Trophoblast cell (in vitro differentiated cells and primary cell): ENCODE data around the gene HJV.

Experiments
- DNase-seq, 2 donors: peaks; one replicate each; pipeline ENCODE4 v3.0.0-alpha.2; 2016
- H2AFZ ChIP-seq: 2 replicates; pipeline ENCODE4 v1.6.1; 2013; ENCODE audit warnings: low read length, moderate library complexity, mild to moderate bottlenecking; ENCODE audit not compliant: insufficient read depth, poor library complexity
- H2AK5ac ChIP-seq: 2 replicates; pipeline ENCODE4 v1.6.1; 2013; ENCODE audit warnings: mild to moderate bottlenecking, low read length
- H2BK120ac ChIP-seq: 2 replicates; pipeline ENCODE4 v1.6.1; 2013; ENCODE audit warnings: low read length, mild to moderate bottlenecking, moderate library complexity; ENCODE audit not compliant: insufficient read depth, poor library complexity
- H2BK12ac ChIP-seq: 2 replicates; pipeline ENCODE4 v1.6.1; 2013; ENCODE audit warnings: mild to moderate bottlenecking, low read length, moderate library complexity
- H2BK5ac ChIP-seq: 2 replicates; pipeline ENCODE4 v1.6.1; 2013; ENCODE audit warnings: low read length, low read depth, moderate library complexity, mild to moderate bottlenecking; ENCODE audit not compliant: poor library complexity
- H3K14ac ChIP-seq: 2 replicates; pipeline ENCODE4 v1.6.1; 2013; ENCODE audit warnings: mild to moderate bottlenecking, low read length
- H3K18ac ChIP-seq: 2 replicates; pipeline ENCODE4 v1.6.1; 2013; ENCODE audit warnings: mild to moderate bottlenecking, low read length
- H3K23ac ChIP-seq: 2 replicates; pipeline ENCODE4 v1.6.1; 2013; ENCODE audit warnings: low read length
- H3K27ac ChIP-seq: 2 replicates; pipeline ENCODE4 v1.5.1; 2013; ENCODE audit warnings: low read depth, mild to moderate bottlenecking, inconsistent platforms, low read length, moderate library complexity
- H3K27me3 ChIP-seq: 2 replicates; pipeline ENCODE4 v1.6.1; 2013; ENCODE audit warnings: inconsistent platforms, mild to moderate bottlenecking, low read length, moderate library complexity; ENCODE audit not compliant: insufficient read depth
- H3K36me3 ChIP-seq, 2 experiments: 1 replicate in 1 of 2; 2 replicates in 1 of 2; pipeline ENCODE4 v1.6.1; 2013; ENCODE audit warnings: low read length in 2 of 2, mild to moderate bottlenecking in 2 of 2, moderate library complexity in 1 of 2; ENCODE audit not compliant: insufficient read depth in 2 of 2, control insufficient read depth in 1 of 2
- H3K4ac ChIP-seq: 2 replicates; pipeline ENCODE4 v1.6.1; 2013; ENCODE audit warnings: low read depth, mild to moderate bottlenecking, low read length, moderate library complexity
- H3K4me1 ChIP-seq, 2 experiments: 1 replicate in 1 of 2; 2 replicates in 1 of 2; pipeline ENCODE4 v1.6.1; 2013; ENCODE audit warnings: low read length in 2 of 2, mild to moderate bottlenecking in 2 of 2, moderate library complexity in 1 of 2; ENCODE audit not compliant: insufficient read depth in 2 of 2, control insufficient read depth in 1 of 2
- H3K4me2 ChIP-seq: 2 replicates; pipeline ENCODE4 v1.6.1; 2013; ENCODE audit warnings: inconsistent platforms, mild to moderate bottlenecking, low read length, moderate library complexity
- H3K4me3 ChIP-seq: 2 replicates; pipeline ENCODE4 v1.5.1; 2013; ENCODE audit warnings: mild to moderate bottlenecking, low read depth, low read length, inconsistent platforms
- H3K79me1 ChIP-seq: one replicate; pipeline ENCODE4 v1.6.1; 2013; ENCODE audit warnings: low read length
- H3K79me2 ChIP-seq: 2 replicates; pipeline ENCODE4 v1.6.1; 2013; ENCODE audit warnings: low read length, mild to moderate bottlenecking; ENCODE audit not compliant: control insufficient read depth, insufficient read depth, poor library complexity
- H3K9ac ChIP-seq: 2 replicates; pipeline ENCODE4 v1.6.1; 2013; ENCODE audit warnings: mild to moderate bottlenecking, low read length
- H3K9me3 ChIP-seq: 2 replicates; pipeline ENCODE4 v1.6.1; 2013; ENCODE audit warnings: low read depth, mild to moderate bottlenecking, control low read depth, inconsistent platforms, low read length; ENCODE audit not compliant: insufficient read depth
- H4K12ac ChIP-seq: 2 replicates; pipeline ENCODE4 v1.6.1; 2013; ENCODE audit warnings: low read depth, mild to moderate bottlenecking, low read length, moderate library complexity
- H4K8ac ChIP-seq: 2 replicates; pipeline ENCODE4 v1.6.1; 2013; ENCODE audit warnings: low read depth, mild to moderate bottlenecking, low read length, moderate library complexity
- H4K91ac ChIP-seq: one replicate; pipeline ENCODE4 v1.6.1; 2013; ENCODE audit warnings: low read depth, mild to moderate bottlenecking, low read length, moderate library complexity
- WGBS: extraction: QIAGEN DNeasy Blood & Tissue Kit; methylation state at CpG from one replicate; pipeline ENCODE4 v1.1.7; 2013; ENCODE audit warnings: missing lambda C conversion rate; ENCODE audit not compliant: insufficient read length, insufficient coverage; ENCODE audit errors: extremely low coverage; 5-methylcytosine and 5-hydroxymethylcytosine counted together

Gene HJV

GRCh38 chr1:145992958-145993617 lies 28.4 kb downstream of the HJV start:
- Histone ChIP-seq H3K4me3 (no peak overlapping the region), H4K8ac (no peak overlapping the region), H3K79me2 (no peaks in the 10 kb centered on the region), H3K4ac (no peak overlapping the region), H3K18ac (no peak overlapping the region), H3K27ac (no peak overlapping the region), H2AK5ac (no peak overlapping the region), H3K14ac (no peak overlapping the region), H2BK5ac (no peak overlapping the region), H3K79me1 (peaks cover 6% of the 10 kb centered on the region), H3K27me3 (no peaks in the 10 kb centered on the region), H3K9ac (no peak overlapping the region), H3K4me2 (no peak overlapping the region), H3K23ac (no peak overlapping the region), H4K12ac (no peak overlapping the region), H3K9me3 (no peaks in the 10 kb centered on the region), H2AFZ (no peak overlapping the region), H3K36me3 (peaks cover 6 to 8% of the 10 kb centered on the region in 2 experiments), H2BK120ac (no peak overlapping the region), H2BK12ac (no peak overlapping the region), H3K4me1 (peaks cover 9 to 21% of the 10 kb centered on the region in 2 experiments), H4K91ac (no peak overlapping the region)
- no CpG with 5 or more reads among the region's 5 CpGs for WGBS
- no peak for DNase-seq

DNA sequence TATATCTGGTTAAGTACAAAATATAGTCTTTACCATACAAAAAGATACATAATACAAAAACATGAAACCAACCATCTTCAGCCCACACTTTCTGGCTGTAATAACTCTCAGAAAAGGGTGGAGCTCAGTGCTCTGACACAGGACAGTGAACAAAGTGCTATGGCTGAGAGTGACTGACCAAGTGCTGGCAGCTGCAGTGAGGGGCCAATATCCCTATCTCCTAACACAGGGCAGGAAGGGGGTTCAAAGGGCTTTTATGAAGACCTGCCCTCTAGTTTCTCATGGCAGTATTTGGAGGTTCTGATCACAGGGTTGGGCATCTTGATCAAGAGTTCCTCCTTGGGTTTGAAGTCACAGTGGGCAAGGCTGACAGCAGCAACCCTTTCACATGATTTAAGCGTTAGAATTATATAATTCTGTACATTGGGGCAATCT lies 29.0 kb downstream of the HJV start:
- Histone ChIP-seq H3K4ac (no peak overlapping the region), H2BK120ac (peak overlapping the region; percentile 36), H2AFZ (no peak overlapping the region), H3K14ac (no peak overlapping the region), H3K79me1 (peaks cover 6% of the 10 kb centered on the region), H3K9me3 (no peaks in the 10 kb centered on the region), H3K27me3 (no peaks in the 10 kb centered on the region), H4K91ac (no peak overlapping the region), H4K8ac (no peak overlapping the region), H3K79me2 (no peaks in the 10 kb centered on the region), H3K18ac (no peak overlapping the region), H3K4me2 (no peak overlapping the region), H3K36me3 (peaks cover 6 to 8% of the 10 kb centered on the region in 2 experiments), H3K4me1 (peaks cover 9 to 21% of the 10 kb centered on the region in 2 experiments), H3K27ac (no peak overlapping the region), H3K4me3 (no peak overlapping the region), H3K9ac (no peak overlapping the region), H2AK5ac (no peak overlapping the region), H3K23ac (no peak overlapping the region), H2BK12ac (no peak overlapping the region), H4K12ac (no peak overlapping the region), H2BK5ac (no peak overlapping the region)
- no CpG with 5 or more reads among the region's 1 CpG for WGBS
- DNase-seq = no peak

DNA sequence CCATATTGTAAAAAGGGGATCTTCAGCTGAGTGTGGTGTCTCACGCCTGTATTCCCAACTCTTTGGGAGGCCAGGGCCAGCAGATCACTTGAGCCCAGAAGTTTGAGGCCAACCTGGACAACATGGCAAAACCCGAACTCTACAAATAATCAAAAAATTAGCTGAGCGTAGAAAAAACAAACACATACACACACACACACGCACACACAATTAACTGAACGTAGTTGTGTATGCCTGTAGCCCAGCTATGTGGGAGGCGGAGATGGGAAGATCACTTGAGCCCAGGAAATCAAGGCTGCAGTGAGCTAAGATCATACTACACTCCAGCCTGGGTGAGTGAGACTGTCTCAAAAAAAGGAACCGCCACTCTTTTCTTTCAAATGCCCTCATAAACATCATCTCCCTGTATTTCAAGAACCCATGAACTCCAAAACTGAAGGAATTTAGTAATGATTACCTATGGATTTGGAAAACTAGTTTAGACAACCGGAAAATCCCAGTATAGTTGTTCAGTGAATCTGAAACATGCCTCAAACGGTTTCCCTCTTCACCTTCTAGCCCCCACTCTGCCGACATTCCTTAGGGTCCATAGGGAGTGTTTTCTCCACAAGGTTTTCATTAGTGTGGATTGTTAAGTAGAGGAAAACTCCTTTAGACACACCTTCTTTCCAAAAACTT lies 29.7 kb downstream of the HJV start:
- no peak for DNase-seq
- Histone ChIP-seq H3K27me3 (no peaks in the 10 kb centered on the region), H4K8ac (no peak overlapping the region), H2BK12ac (no peak overlapping the region), H3K79me2 (no peaks in the 10 kb centered on the region), H3K4ac (no peak overlapping the region), H4K91ac (no peak overlapping the region), H3K23ac (no peak overlapping the region), H2AFZ (no peak overlapping the region), H3K9ac (no peak overlapping the region), H3K79me1 (peaks cover 2% of the 10 kb centered on the region), H3K9me3 (no peaks in the 10 kb centered on the region), H3K14ac (no peak overlapping the region), H4K12ac (no peak overlapping the region), H2BK5ac (no peak overlapping the region), H2AK5ac (no peak overlapping the region), H3K4me2 (no peak overlapping the region), H3K36me3 (peaks cover 6 to 8% of the 10 kb centered on the region in 2 experiments), H3K4me1 (peaks cover 7 to 16% of the 10 kb centered on the region in 2 experiments), H2BK120ac (no peak overlapping the region), H3K4me3 (no peak overlapping the region), H3K27ac (no peak overlapping the region), H3K18ac (no peak overlapping the region)
- WGBS = 100% methylated on average over 2 of the region's 10 CpGs

DNA sequence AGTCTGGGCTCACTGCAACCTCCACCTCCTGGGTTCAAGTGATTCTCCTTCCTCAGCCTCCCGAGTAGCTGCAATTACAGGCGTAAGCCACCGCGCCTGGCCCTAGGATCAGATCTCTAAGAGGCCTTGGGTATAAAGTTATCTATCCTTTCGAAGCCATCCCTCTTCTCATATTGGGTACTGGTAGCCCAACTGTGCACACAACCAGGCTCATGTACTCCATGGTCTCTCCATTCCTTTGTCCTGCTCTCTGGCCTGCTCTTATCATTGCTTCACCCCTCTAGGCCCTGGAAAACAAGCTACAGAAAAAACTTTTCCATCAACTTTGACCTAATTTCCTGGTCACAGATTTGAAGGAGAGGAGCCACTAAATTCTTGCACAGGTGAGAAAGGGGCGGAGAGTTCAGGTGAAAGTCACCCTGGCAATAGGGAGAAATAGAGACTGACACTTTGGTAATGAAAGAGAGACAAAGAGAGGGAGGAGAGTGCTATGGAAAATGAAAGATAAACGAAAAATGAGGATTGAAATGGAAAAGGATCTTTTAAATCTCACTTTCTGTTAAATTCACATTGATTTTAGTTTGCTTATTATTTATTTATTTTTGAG lies 31.2 kb downstream of the HJV start:
- 100% methylated on average over 1 of the region's 7 CpGs for WGBS
- Histone ChIP-seq H3K4me2 (peak overlapping the region; percentile 23), H3K4me3 (no peak overlapping the region), H2BK5ac (no peak overlapping the region), H2BK120ac (peak overlapping the region; percentile 24), H3K4ac (no peak overlapping the region), H3K14ac (no peak overlapping the region), H4K91ac (peak overlapping the region; percentile 39), H3K23ac (no peak overlapping the region), H3K79me2 (no peaks in the 10 kb centered on the region), H3K27ac (no peak overlapping the region), H2BK12ac (no peak overlapping the region), H2AFZ (no peak overlapping the region), H2AK5ac (no peak overlapping the region), H3K18ac (no peak overlapping the region), H4K8ac (no peak overlapping the region), H3K36me3 (peaks cover 6 to 8% of the 10 kb centered on the region in 2 experiments), H3K9me3 (no peaks in the 10 kb centered on the region), H3K79me1 (peaks cover 2% of the 10 kb centered on the region), H3K4me1 (peaks cover 7 to 18% of the 10 kb centered on the region in 2 experiments), H4K12ac (no peak overlapping the region), H3K9ac (no peak overlapping the region), H3K27me3 (no peaks in the 10 kb centered on the region)
- peak in 1 of 2 donors; percentile 26 for DNase-seq
